ENCODE results near the gene ASXL2.
A peak's percentile ranks its signal among the peaks of the same experiment; 100 is the strongest.
"Not testable (repeated sequence)": the region's sequence is repeated elsewhere in the genome, so short reads cannot be mapped to it uniquely, and the experiment has no call there.

Gene ASXL2

GRCh38 chr2:25878361-25879132, at the start of gene ASXL2:
Gene ASXL2, minus strand, starts transcription at chr2:25878487. Its CDS starts 265 bp downstream, at chr2:25878222.
- peak; percentile 99 for DNase-seq

- no peak for DNase-seq
Measured at GRCh38 chr2:25926984-25927756, 48.9 kb upstream of the ASXL2 start.

- no peak for DNase-seq
Measured at GRCh38 chr2:25922501-25922900, 44.2 kb upstream of the ASXL2 start.

GRCh38 chr2:25920786-25921415, 42.6 kb upstream of the ASXL2 start:
- DNase-seq: no peak

DNA sequence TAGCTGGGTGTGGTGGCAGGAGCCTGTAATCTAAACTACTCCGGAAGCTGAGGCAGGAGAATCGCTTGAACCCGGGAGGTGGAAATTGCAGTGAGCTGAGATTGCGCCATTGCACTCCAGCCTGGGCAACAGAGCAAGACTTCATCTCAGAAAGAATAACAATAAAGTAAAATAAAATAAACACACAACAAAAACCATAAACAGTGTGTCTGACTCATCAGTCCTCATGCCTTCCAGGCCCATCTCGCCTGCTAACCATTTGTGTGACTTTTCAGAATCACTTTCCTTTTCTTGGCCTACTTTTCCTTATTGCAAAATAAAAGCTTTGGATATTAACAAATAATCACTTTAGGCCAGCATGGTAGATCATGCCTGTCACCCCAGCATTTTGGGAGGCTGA, 42.0 kb upstream of the ASXL2 start:
- no peak for DNase-seq

DNA sequence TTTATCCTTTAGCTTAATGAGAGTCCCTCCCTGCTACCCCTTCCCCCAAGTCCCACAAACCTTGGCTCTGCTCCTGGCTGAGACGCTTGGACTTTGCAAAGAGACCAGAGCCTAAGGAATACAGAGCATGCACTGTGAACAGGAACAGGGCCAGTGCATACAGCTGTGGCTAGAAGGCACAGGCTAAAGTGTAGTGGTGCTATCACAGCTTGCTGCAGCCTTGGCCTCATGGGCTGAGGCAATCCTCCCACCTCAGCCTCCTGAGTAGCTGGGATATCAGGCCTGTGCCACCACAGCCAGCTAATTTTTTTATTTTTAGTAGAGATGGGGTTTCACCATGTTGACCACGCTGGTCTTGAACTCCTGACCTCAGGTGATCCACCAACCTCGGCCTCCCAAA, 39.5 kb upstream of the ASXL2 start:
- no peak for DNase-seq

DNA sequence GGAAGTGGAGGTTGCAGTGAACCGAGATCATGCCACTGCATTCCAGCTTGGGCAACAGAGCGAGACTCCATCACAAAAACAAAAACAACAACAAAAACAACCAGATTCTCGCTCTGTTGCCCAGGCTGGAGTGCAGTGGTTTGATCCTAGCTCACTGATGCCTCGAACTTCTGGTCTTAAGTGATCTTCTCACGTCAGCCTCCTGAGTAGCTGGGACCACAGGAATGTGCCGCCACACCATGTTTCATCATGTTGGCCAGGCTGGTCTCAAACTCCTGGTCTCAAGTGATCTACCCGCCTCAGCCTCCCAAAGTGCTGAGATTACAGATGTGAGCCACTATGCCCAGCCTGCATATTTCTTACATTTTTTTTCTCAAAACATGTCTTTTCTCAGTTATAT, 39.1 kb upstream of the ASXL2 start:
- not testable (repeated sequence) for DNase-seq

DNA sequence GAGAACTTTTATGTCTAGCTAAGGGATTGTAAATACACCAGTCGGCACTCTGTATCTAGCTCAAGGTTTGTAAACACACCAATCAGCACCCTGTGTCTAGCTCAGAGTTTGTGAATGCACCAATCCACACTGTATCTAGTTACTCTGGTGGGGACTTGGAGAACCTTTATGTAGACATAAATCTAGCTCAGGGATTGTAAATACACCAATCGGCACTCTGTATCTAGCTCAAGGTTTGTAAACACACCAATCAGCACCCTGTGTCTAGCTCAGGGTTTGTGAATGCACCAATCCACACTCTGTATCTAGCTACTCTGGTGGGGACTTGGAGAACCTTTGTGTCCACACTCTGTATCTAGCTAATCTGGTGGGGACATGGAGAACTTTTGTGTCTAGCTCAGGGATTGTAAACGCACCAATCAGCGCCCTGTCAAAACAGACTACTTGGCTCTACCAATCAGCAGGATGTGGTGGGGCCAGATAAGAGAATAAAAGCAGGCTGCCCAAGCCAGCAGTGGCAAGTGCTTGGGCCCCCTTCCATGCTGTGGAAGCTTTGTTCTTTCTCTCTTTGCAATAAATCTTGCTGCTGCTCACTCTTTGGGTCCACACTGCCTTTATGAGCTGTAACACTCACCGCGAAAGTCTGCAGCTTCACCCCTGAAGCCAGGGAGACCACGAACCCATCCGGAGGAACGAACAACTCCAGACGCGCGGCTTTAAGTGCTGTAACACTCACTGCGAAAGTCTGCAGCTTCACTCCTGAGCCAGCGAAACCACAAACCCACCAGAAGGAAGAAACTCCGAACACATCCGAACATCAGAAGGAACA, 37.9 kb upstream of the ASXL2 start:
- DNase-seq: peak; percentile 72

- DNase-seq: not testable (repeated sequence)
Measured at GRCh38 chr2:25915411-25915810, 37.1 kb upstream of the ASXL2 start.

- not testable (repeated sequence) for DNase-seq
Measured at GRCh38 chr2:25913696-25913973, 35.3 kb upstream of the ASXL2 start.

DNA sequence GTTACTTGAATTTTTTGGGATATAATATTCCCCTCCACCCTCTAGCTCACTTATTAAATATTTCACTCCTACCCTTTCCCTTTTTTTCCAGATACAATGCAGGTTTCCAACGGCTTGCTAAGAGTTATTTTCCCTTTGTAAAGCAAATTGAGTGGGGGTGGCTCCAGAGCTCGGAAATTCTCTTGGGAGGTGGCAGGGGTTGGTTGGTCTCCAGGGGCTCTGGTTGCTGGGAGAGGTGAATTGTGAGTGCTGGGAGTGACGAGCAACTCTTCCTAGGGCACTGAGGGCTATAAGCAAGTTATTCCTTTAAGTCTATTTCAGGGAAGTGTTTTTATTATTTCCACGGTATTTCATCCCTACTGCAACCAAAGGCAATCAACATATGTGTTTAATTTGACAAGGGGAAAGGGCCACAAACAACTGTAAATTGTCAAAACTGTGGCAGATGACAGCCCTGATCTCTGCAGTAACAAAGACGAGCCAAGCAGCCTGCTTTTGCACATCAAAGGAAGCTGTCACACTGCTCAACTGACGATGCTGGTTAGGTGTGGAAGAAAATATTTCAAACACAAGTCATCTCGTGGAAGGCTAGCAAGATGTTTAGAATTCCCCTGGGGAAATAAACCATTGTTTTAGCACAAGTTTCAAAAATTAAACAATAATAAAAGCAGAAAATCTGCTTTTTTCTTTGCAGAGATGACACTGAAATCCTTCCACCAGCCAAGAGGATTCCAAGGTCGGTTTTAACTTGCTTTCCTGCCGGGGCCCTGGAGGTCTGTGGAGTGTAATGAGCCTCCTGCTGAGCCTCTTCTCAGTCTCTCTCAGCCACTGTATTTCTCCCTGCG, 34.8 kb upstream of the ASXL2 start:
- DNase-seq: no peak

GRCh38 chr2:25909574-25909973, 31.3 kb upstream of the ASXL2 start:
- DNase-seq: not testable (repeated sequence)

DNA sequence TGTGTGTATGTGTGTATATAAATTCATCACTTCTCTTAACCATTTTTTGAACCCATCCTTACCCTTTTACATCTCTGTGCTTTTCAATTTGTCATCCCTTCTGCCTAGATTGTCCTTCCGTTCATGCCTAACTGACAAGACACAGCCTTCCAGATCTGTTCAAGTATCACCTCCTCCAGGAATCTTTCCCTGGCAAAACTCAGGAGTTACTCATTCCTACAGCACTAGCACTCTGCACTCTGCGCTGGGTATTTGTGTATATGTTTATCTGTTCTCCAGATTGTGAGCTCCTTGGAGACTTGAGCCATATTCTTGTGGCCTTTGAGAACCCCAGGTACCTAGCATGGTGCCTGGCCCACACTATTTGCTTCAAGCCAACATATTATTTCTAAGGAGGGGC, 26.8 kb upstream of the ASXL2 start:
- DNase-seq: no peak

DNA sequence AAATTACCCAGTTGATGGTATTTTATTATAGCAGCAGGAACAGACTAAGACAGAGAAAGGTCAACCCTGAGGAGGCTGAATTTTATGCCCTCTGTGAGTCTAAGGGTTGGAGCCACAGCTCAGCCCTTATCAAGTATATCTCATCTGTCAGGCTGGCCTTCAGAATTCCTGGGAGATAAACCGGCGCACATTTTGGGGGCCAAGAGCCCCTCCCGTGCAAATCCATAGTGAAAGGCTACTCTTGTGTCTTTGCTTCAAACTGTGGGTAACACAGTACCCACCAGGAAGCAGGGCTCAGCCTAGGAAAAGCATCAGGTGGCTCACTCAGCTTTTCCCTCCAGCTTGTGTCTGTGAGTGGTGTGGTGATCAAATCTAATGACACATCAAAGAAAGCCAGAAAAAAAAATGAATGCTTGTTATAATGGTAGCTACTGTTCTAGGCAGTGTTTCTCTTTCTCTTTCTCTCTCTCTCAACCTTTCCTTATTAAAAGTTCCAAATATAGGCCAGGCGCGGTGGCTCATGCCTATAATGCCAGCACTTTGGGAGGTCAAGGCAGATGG, 25.0 kb upstream of the ASXL2 start:
- no peak for DNase-seq

DNA sequence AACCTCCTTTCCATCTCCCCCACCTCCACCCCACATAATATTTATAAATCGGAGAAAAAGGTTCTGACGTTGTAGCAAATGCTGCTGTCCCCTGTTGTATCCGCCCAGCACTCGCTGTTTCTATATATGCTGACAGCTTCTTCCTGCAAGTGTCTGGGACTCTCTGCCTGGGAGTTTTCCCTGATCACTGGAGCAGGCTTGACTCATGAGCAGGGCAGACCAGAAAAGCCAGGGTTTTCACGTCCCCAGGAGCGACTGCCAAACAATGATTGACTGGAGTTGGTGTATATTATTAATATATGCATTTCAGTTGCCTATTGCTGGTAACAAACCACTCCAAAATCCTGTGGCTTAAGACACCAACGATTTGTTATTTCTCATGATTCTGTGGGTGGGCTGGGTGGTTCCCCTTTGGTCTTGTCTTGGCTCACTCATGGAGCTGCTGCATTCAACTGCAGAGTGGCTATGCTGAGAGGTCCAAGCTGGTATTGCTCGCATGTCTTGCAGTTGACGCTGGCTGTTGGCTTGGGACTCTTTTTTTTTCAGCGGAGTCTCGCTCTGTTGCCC, 21.2 kb upstream of the ASXL2 start:
- DNase-seq: no peak

GRCh38 chr2:25897506-25897905, 19.2 kb upstream of the ASXL2 start:
- DNase-seq: no peak

DNA sequence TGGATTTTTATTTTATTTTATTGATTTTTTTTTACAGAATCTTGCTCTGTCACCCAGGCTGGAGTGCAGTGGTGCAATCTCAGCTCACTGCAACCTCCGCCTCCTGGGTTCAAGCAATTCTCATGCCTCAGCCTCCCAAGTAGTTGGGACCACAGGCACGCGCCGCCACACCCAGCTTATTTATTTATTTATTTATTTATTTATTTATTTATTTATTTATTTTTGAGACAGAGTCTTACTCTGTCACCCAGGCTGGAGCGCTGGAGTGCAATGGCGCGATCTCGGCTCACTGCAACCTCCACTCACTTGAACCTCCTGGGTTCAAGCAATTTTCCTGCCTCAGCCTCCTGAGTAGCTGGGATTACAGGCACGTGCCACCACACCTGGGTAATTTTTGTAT, 18.0 kb upstream of the ASXL2 start:
- DNase-seq: not testable (repeated sequence)

DNA sequence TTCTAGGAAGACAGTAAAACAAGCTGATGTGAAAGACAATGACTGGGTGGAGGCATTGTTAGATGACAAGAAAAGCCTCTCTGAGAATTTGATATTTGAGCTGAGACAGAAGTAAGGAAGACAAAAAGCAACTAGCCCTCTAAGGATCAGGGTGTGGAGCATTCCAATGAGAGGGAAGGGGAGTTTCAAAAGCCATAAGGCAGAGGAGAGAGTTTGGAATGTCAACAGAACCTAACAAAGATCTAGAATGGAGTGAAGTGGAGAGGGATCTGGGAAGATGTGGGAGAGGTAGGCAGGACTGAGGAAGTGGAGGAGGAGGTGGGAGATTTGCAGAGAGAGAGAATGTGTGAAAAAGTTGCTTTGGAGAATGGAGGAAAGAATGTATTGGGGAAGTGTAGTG, 17.3 kb upstream of the ASXL2 start:
- no peak for DNase-seq

- no peak for DNase-seq
Measured at GRCh38 chr2:25895018-25895417, 16.7 kb upstream of the ASXL2 start.

GRCh38 chr2:25894135-25894830, 16.0 kb upstream of the ASXL2 start:
- DNase-seq: no peak

- DNase-seq: no peak
Measured at GRCh38 chr2:25891672-25892071, 13.4 kb upstream of the ASXL2 start.
